Suprapubic skin (tissue), 3 donors: ENCODE data around the gene MAPKAPK3.
A peak's percentile ranks its signal among the peaks of the same experiment; 100 is the strongest.

ENCODE experiments used
- EP300 ChIP-seq: sonication (generic); formaldehyde crosslinking; IDR thresholded peaks from one replicate; pipeline ENCODE4 v1.6.1; 2017; ENCODE audit warnings: antibody characterized with exemption
- POLR2A ChIP-seq, 2 donors: fragments of 450-650 bp; IDR thresholded peaks; one replicate each; pipeline ENCODE4 v1.6.1; 2017; ENCODE audit warnings: antibody characterized with exemption in 2 of 2, mild to moderate bottlenecking in 2 of 2, moderate library complexity in 2 of 2
- TF ChIP-seq, protein P1 (sequence below), 2 donors: fragments of 200-600 bp in 1 of 2; fragments of 450-650 bp in 1 of 2; sonication (generic) in 1 of 2; IDR thresholded peaks; one replicate each; pipeline ENCODE4 v1.5.1; 2016 to 2019; ENCODE audit warnings: antibody characterized with exemption in 2 of 2, mild to moderate bottlenecking in 1 of 2, moderate library complexity in 1 of 2

DNA sequence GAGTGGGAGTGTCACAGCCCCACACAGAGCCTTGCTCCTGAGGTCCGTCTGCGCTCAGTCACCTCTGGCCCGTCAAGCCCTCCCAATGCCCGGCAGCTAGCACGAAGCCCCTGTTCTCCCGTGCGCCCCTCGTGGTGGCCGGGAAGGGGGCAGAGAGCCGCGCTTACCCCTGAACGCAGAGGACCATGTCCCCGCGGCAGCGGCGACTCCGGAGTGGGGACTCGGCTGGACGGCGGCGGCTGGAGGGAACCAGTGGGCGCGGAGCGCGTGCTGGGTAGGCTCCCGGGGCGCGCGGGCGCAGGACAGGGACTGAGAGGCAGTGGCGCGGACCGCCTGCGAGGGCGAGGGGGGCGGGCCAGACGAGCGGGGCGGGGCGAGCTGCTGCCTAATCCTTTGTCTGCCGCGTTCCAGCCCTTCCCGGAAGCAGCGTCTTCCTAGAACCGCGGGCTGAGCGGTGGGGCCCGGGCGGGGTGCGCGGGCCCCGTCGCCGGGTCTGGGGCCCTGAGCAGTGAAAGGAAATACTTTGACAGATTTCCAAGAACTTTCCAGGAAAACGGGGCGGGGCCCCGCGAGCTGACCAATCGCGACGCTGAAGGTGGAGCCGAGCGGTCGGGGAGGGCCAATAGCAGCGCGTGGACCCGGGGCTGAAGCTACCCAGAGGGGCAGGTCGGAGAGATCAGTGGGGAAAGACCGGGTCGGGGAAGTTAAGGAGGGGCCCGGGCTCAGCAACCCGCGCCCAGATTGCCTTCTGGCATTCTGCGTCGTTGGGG is 5.3 kb upstream of the MAPKAPK3 start, which contains the start of gene CISH:
- TF ChIP-seq, protein P1, sequence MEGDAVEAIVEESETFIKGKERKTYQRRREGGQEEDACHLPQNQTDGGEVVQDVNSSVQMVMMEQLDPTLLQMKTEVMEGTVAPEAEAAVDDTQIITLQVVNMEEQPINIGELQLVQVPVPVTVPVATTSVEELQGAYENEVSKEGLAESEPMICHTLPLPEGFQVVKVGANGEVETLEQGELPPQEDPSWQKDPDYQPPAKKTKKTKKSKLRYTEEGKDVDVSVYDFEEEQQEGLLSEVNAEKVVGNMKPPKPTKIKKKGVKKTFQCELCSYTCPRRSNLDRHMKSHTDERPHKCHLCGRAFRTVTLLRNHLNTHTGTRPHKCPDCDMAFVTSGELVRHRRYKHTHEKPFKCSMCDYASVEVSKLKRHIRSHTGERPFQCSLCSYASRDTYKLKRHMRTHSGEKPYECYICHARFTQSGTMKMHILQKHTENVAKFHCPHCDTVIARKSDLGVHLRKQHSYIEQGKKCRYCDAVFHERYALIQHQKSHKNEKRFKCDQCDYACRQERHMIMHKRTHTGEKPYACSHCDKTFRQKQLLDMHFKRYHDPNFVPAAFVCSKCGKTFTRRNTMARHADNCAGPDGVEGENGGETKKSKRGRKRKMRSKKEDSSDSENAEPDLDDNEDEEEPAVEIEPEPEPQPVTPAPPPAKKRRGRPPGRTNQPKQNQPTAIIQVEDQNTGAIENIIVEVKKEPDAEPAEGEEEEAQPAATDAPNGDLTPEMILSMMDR (IDR thresholded peaks at IDR 0.05): peak; percentile 12 to 13
- no peak for TF ChIP-seq EP300
- TF ChIP-seq POLR2A (IDR thresholded peaks at IDR 0.05): peak in 1 of 2 donors; percentile 86
